Stomach (tissue), 9 donors: Measurements from ENCODE around the gene GNB1L. TPM values are rescaled to one million over a fixed set of nuclear protein-coding genes. Genes with fewer than 3 reads are reported as not detected.

Source experiments
- DNase-seq, 2 donors: peaks; one replicate each; pipeline versions ENCODE4 v3.0.0 to v3.0.0-alpha.2; 2013 to 2019
- H3K27ac ChIP-seq, 5 donors: fragments of 200-600 bp in 4 of 5; sonication (generic) in 4 of 5; one replicate each; pipeline ENCODE4 v1.5.1; 2013 to 2019; ENCODE audit warnings: mild to moderate bottlenecking in 1 of 5, moderate library complexity in 1 of 5
- H3K27me3 ChIP-seq, 3 donors: fragments of 200-600 bp; sonication (generic); one replicate each; pipeline ENCODE4 v1.5.1; 2017 to 2019; ENCODE audit warnings: mixed run types in 1 of 3
- H3K36me3 ChIP-seq, 4 donors: fragments of 200-600 bp; sonication (generic); 1 replicate in 3 of 4; 2 replicates in 1 of 4; pipeline ENCODE4 v1.5.1; 2016 to 2019
- H3K4me1 ChIP-seq, 4 donors: fragments of 200-600 bp; sonication (generic); one replicate each; pipeline ENCODE4 v1.5.1; 2016 to 2019
- H3K4me3 ChIP-seq, 4 donors: fragments of 200-600 bp; sonication (generic) in 3 of 4; one replicate each; pipeline ENCODE4 v1.5.1; 2016 to 2019; ENCODE audit warnings: mild to moderate bottlenecking in 1 of 4
- H3K9me3 ChIP-seq, 4 donors: fragments of 200-600 bp; sonication (generic); one replicate each; pipeline ENCODE4 v1.5.1; 2016 to 2019
- CTCF ChIP-seq, 7 experiments: fragments of 450-650 bp in 4 of 7; fragments of 200-600 bp in 3 of 7; sonication (generic) in 3 of 7; IDR thresholded peaks; one replicate each; pipeline ENCODE4 v1.5.1; 2016 to 2019; ENCODE audit warnings: antibody characterized with exemption in 7 of 7, control low read depth in 2 of 7, mild to moderate bottlenecking in 1 of 7
- EP300 ChIP-seq: sonication (generic); formaldehyde crosslinking; IDR thresholded peaks from one replicate; pipeline ENCODE4 v1.6.1; 2017; ENCODE audit warnings: antibody characterized with exemption
- POLR2A ChIP-seq, 4 donors: fragments of 450-650 bp; IDR thresholded peaks; one replicate each; pipeline ENCODE4 v1.6.1; 2016; ENCODE audit warnings: antibody characterized with exemption in 4 of 4, control low read depth in 2 of 4, mild to moderate bottlenecking in 1 of 4, moderate library complexity in 1 of 4
- POLR2AphosphoS5 ChIP-seq, 3 donors: sonication (generic); formaldehyde crosslinking; IDR thresholded peaks; one replicate each; pipeline ENCODE4 v1.6.1; 2016; ENCODE audit warnings: antibody characterized with exemption in 3 of 3
- WGBS, 5 donors: extraction: QIAGEN DNeasy Blood & Tissue Kit in 3 of 5; methylation state at CpG; one replicate each; pipeline versions ENCODE4 v1.1.5 to v1.1.7; 2013 to 2018; 5-methylcytosine and 5-hydroxymethylcytosine counted together
- intact Hi-C: fragments of 100-400 bp; cut with DNase I; formaldehyde crosslinking; loops from one replicate; pipeline ENCODE4 v1.15.1; 2023; ENCODE audit warnings: low total_unique reads
- polyA plus RNA-seq, 3 donors: library from polyadenylated mRNA; stranded (reverse); fragments of 200-250 nt; gene quantifications; one replicate each; pipeline ENCODE4 v1.2.3, GENCODE V29; 2013
- total RNA-seq, 5 donors: library from RNA; depleted of rRNA; stranded (reverse); fragments of >200 nt; gene quantifications; one replicate each; pipeline versions ENCODE4 v1.1.0 to v1.2.3, GENCODE V29; 2014 to 2016
- donor health status: healthy with polysubstance abuse.
- donor health status: Bipolar disorder and iron deficiency.
- donor health status: healthy.

Gene GNB1L
- total and polyA plus RNA-seq, 8 donors = 0.29 to 6.8 (median 3.1) TPM; not detected in 1

- no peaks in the 10 kb centered on the region for H3K9me3 ChIP-seq
- no peaks in the 10 kb centered on the region for H3K27me3 ChIP-seq
- WGBS, 5 donors = 78 to 89% (median 88%) methylated on average over 13 to 16 of the region's 16 CpGs
- peaks cover 9 to 36% (median 14%) of the 10 kb centered on the region in 4 donors for H3K4me1 ChIP-seq
- DNase-seq = no peak
- H3K36me3 ChIP-seq = peaks cover 0 to 70% (median 49%) of the 10 kb centered on the region in 4 donors
- no peak overlapping the region for H3K4me3 ChIP-seq
- intact Hi-C loops = no loop called here
- peak overlapping the region in 2 of 5 donors; percentile 8 to 26 for H3K27ac ChIP-seq
- no peak for TF ChIP-seq CTCF (IDR thresholded peaks at IDR 0.05)
- TF ChIP-seq POLR2A (IDR thresholded peaks at IDR 0.05) = no peak
- no peak for TF ChIP-seq EP300
Observed at GRCh38 chr22:19887256-19887985, 32.7 kb upstream of the GNB1L start.

- intact Hi-C loops = no loop called here
- no peaks in the 10 kb centered on the region for H3K9me3 ChIP-seq
- no peaks in the 10 kb centered on the region for H3K27me3 ChIP-seq
- no peak for DNase-seq
- H3K4me1 ChIP-seq = peaks cover 9 to 36% (median 12%) of the 10 kb centered on the region in 4 donors
- H3K27ac ChIP-seq = peak overlapping the region in 2 of 5 donors; percentile 17 to 42
- peaks cover 0 to 63% (median 46%) of the 10 kb centered on the region in 4 donors for H3K36me3 ChIP-seq
- TF ChIP-seq POLR2AphosphoS5 (IDR thresholded peaks at IDR 0.05) (no peak), EP300 (no peak), POLR2A (IDR thresholded peaks at IDR 0.05) (no peak), CTCF (IDR thresholded peaks at IDR 0.05) (no peak)
- 71 to 83% (median 78%) methylated on average over 12 of the region's 12 CpGs for WGBS, 5 donors
- H3K4me3 ChIP-seq = no peak overlapping the region
Observed at GRCh38 chr22:19886605-19887255, 32.1 kb upstream of the GNB1L start.

GRCh38 chr22:19885841-19886592 lies 31.3 kb upstream of the GNB1L start:
- 79 to 88% (median 83%) methylated on average over 11 to 15 of the region's 15 CpGs for WGBS, 5 donors
- intact Hi-C loops = no loop called here
- peaks cover 8 to 36% (median 11%) of the 10 kb centered on the region in 4 donors for H3K4me1 ChIP-seq
- TF ChIP-seq POLR2AphosphoS5 (IDR thresholded peaks at IDR 0.05) (no peak), EP300 (no peak), CTCF (IDR thresholded peaks at IDR 0.05) (no peak), POLR2A (IDR thresholded peaks at IDR 0.05) (no peak)
- DNase-seq = no peak
- H3K4me3 ChIP-seq = no peak overlapping the region
- peaks cover 0 to 56% (median 42%) of the 10 kb centered on the region in 4 donors for H3K36me3 ChIP-seq
- H3K27me3 ChIP-seq = no peaks in the 10 kb centered on the region
- H3K27ac ChIP-seq = peak overlapping the region in 1 of 5 donors; percentile 17
- H3K9me3 ChIP-seq = no peaks in the 10 kb centered on the region
